Heart left ventricle (tissue), 13 donors: ENCODE measurements around the gene EXO5.

Source experiments
- CTCF ChIP-seq, 12 donors: fragments of 200-600 bp; sonication (generic) in 4 of 12; IDR thresholded peaks; one replicate each; pipeline versions ENCODE4 v1.5.0 to v1.8.0; 2018 to 2022; ENCODE audit warnings: antibody characterized with exemption in 12 of 12, mild to moderate bottlenecking in 5 of 12
- POLR2A ChIP-seq, 2 donors: fragments of 450-650 bp; IDR thresholded peaks; one replicate each; pipeline ENCODE4 v1.6.1; 2017; ENCODE audit warnings: antibody characterized with exemption in 2 of 2, mild to moderate bottlenecking in 2 of 2, moderate library complexity in 2 of 2
- donor health status: ischemic (EF 13 %, LVEDD 7.1; RV severe dilation, severe dysfunction).
- donor health status: DM: no; HTN: yes; CAD: no.
- donor health status: DM: no; HTN: no; CAD: no.
- donor health status: ischemic (EF 25% LVEDD 6.9; RV normal size, moderate dysfunction).
- donor health status: ischemic (EF 25% LVEDD 5.7; RV mildly dilated, moderate dysfunction).
- donor health status: ischemic (EF 35%, LVEDD 5.7; RV mildly dilated, moderate dysfunction).
- donor health status: nonischemic (EF 11% LVEDD 7.7; RV severe dilation, severe dysfunction).
- donor health status: DM: yes; HTN: yes; CAD: no.
- donor health status: PGD.
- donor health status: ischemic (EF 29% LVEDD 5.4; RV normal size, mild dysfunction).
- donor health status: nonischemic (EF 23%, LVEDD 6.1; RV moderate dilation, normal function).

- TF ChIP-seq POLR2A (IDR thresholded peaks at IDR 0.05) (peak in 1 of 2 donors; percentile 68), CTCF (IDR thresholded peaks at IDR 0.05) (peak in 1 of 12 donors; percentile 15)
Measured at GRCh38 chr1:40476924-40477677, 31.5 kb upstream of the EXO5 start, which contains the start of gene ZFP69.
